Loucy (cell line): Measurements from ENCODE around the gene RTCB.

Experiments used
- CTCF ChIP-seq: fragments of 200-600 bp; sonication (generic); conservative IDR thresholded peaks from 2 replicates; pipeline ENCODE4 v1.5.1; 2014; ENCODE audit warnings: mild to moderate bottlenecking, antibody characterized with exemption, low read length
- EZH2phosphoT487 ChIP-seq: fragments of 200-600 bp; IDR thresholded peaks from 2 replicates; pipeline ENCODE4 v1.6.1; 2018; ENCODE audit warnings: antibody characterized with exemption, mild to moderate bottlenecking, moderate library complexity, borderline replicate concordance

- TF ChIP-seq CTCF (peak; percentile 75), EZH2phosphoT487 (no peak)
These were observed 22.4 kb downstream of the RTCB start for GRCh38 chr22:32389685-32390084.
